Mammary epithelial cell (primary cell): ENCODE results near the gene DNAJA3.

Experiments
- CTCF ChIP-seq, 2 donors: IDR thresholded peaks in 1 of 2; conservative IDR thresholded peaks in 1 of 2; 2 replicates each; pipeline ENCODE4 v1.5.1; 2011 to 2012; ENCODE audit warnings: inconsistent platforms in 2 of 2, low read length in 2 of 2, mild to moderate bottlenecking in 2 of 2, control low read depth in 1 of 2, low read depth in 1 of 2; ENCODE audit not compliant: insufficient read depth in 1 of 2; ENCODE audit errors: extremely low read depth in 1 of 2
- EZH2 ChIP-seq: IDR thresholded peaks from 2 replicates; pipeline ENCODE4 v1.6.1; 2012; ENCODE audit warnings: low read length, inconsistent platforms, borderline replicate concordance

GRCh38 chr16:4403133-4403949, 22.3 kb upstream of the DNAJA3 start:
- TF ChIP-seq CTCF (conservative IDR thresholded peaks at IDR 0.05 in 1 of 2, IDR thresholded peaks at IDR 0.05 in 1 of 2; ENCODE audit: extremely low read depth in 1 of 2, insufficient read depth in 1 of 2, low read depth in 1 of 2, low read length in 2 of 2) (no peak), EZH2 (no peak)
